Measurements from ENCODE around the gene TRMU.

The TRMU gene

DNA sequence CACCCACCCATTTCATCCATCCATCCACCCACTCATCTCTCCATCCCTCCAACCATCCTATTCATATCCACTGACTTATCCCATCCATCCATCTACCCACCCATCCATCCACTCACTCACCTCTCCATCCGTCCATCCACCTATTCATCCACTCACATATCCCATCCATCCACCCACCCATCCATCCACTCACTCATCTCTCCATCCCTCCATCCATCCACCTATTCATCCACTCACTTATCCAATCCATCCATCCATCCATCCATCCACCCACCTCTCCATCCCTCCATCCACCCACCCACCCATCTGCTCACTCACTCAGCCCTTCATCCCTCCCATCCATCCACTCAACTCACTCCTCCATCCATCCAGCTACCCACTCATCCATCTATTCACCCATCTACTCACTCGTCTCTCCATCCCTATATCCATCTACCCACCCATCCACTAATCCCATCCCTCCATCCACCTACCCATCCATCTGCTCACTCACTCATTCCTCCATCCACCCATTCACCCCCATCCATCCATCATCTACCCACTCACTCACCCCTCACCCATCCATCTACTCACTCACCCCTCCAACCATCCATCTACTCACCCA, 36.2 kb downstream of the TRMU start:
- no peak for DNase-seq

- DNase-seq: no peak
These were observed 37.2 kb downstream of the TRMU start for GRCh38 chr22:46372686-46373085.

DNA sequence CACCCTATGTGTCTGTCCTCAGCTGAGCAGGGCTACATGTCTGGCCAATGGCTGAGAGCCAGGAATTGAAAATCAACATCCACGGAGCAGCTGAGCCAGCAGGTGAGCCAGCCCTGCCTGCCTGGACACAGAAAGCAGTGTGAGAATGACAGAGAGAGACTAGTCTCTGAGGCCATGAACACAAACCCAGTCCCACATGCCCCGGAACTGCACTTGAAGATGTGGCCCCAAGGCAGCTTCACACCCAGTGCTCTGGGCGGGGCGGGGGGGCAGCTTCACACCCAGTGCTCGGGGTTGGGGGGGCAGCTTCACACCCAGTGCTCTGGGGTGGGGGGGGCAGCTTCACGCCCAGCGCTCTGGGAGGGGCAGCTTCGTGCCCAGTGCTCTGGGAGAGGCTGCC, 37.6 kb downstream of the TRMU start:
- peak; percentile 49 to 54 for DNase-seq

DNA sequence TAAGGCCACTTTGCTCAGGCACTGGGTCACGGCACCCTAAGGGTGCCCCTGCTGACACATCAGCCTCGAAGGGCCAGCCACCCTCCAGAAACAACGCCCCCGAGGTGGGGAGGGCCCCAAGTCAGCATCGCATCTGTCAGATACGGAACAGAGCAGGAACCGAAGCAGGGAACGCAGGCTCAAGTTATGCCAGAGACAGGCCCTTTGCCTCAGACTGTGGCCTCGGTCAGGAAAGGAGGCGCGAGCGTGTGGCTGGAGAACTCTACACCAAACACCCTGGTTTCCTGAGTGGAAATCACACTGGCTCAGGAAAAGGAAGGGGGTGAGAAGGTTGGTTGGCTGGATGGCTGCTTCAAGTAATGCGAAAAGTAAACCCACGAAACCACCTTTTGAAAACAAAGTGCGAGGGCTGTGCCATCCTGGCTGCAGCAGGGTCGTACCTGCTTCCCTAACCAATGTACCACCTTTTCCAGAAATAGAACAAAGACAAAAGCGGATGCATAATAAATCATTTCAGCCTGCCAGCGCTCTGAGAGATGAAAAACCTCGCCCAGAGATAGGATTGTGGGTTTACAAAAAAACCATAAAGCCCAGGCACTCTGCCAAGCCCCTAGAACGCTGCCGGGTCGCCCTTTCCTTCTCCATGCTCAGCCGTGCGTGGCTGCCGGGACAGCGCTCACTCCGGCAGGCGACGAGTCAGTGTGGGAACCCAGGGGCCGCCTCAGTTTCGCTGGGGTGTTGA, 38.6 kb downstream of the TRMU start:
- peak; percentile 18 to 33 for DNase-seq

DNA sequence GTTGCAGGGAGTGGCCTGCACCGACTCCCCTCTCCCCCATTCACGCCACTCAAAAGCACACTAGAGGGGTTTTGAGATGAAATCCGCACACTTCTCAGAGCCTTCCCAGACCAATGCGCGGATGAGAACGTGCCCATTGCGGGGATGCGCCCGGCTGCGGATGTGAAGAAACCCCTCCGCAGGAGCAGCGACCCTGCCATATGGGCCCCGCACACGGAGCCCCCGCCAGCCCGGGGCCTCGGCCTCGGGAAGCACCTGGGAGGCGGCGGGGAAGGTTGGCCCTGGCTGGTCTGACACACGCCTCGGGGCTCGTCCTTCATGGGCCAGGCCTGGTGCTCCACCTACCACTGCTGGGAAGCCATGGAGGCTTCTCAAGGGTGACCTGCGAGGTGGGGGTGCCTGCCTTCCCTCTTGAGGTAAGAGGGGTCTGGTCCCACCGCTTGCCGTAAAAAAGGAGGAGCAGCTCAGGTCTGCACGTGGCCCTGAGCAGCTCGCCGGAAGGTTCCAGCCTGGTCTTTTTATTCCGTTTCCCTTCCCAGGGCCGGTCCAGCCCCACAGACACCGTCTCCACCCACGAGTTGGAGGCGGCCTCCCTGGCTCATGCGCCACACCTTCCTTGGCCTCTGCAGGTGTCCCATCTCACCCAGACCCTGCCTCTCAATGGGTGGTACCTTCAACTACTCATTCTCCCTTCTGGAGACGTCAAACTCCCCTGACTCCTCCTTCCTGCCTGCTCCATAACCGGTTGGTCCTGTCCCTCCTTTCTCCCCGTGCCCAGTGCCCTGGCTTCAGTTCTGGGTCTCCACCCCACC, 39.4 kb downstream of the TRMU start:
- DNase-seq: no peak

DNA sequence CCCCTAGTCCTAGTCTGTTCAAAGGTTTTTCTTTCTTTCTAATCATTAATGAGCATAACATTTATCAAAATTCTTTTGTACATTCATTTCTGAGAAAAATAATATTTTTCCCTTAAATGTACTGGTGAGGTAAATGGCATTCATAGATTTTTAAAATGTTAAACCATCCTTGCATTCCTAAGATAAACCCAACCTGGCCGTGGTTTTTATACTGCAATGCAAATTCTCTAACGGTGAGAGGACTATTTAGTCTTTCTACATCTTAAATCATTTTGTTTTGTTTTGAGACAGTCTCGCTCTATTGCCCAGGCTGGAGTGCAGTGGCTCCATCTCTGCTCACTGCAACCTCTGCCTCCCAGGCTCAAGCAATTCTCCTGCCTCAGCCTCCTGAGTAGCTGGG, 40.6 kb downstream of the TRMU start:
- no peak for DNase-seq

- DNase-seq: no peak
These were observed 41.5 kb downstream of the TRMU start for GRCh38 chr22:46376908-46377524.

- DNase-seq: no peak
These were observed 42.3 kb downstream of the TRMU start for GRCh38 chr22:46377525-46378425.

GRCh38 chr22:46378426-46379065, 43.0 kb downstream of the TRMU start:
- no peak for DNase-seq

DNA sequence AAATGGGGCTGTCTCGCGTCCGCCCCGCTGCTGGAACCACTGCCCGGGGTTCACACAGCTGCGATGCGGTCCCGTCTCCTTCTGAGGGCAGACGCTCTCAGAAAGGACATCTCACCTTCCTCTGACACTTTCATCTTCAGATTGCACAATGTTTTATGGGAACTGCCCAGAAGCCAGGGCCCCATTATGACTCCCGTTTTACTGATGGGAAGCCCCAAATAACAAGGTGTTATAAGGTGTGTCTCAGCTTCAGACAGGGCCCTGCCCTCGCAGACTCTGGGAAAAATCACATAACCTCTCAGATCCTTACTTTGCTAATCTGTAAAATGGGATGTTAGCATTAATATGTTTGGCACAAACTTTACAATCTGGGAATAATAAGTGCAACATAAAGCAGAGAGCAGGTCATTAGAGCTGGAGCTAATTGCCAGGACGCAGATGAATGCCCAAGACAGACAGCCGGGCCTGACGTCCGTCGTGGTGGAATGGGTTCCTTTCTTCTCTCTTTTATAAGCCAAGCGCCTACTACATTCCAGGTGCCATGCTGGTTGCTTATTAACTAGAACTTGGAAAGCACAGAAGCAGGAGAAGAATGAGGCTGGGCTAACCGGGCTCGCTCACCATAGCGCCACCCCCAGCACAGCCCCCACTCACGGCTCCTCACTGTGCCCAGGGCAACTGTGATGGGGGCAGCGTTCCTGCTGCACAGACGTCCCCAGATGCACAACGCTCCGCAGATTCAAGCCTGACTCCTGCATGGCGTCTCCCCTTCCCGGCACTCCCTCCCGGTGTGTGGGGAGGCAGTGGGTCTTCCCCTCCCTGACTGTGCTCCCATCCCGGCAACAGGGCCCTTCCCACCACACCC, 43.8 kb downstream of the TRMU start:
- DNase-seq: no peak

DNA sequence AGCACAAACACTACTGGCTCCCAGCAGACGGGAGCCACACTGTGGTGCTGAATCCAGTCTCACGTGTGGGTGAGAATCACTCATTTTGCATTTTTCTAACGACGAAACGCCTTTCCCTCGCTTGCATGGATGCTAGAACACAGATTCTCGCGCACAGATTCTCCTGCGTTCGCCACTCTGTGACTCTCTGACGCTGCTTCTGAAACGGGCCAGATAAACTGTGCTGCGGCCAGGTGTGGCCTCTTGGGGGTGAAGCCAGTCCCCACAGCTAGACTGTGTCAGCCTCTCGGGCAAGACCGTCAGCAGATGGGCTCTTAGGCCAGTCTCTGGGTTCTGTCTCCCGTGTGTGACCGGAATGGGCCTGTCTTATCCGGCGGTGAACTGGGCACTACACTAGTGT, 44.6 kb downstream of the TRMU start:
- no peak for DNase-seq

GRCh38 chr22:46380581-46380980, 45.1 kb downstream of the TRMU start:
- DNase-seq: no peak

DNA sequence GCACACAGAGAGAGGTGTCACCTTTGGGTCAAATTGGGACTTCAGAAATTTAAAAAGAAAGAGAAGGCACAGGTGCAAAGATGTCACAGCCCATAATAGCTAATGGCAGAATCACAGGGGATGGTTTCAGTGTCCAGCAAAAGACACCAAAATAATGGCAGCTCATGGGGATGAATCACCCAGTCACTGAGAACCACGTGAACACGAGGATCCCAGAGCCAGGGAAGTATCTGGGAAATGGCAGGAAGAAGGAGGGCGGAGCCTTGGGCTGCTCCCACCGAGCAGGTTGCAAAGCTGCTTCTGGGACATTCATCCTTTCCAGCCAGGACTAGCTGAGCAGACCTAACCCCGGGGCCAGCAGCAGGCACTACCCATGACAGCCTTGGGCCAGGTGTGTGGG, 45.6 kb downstream of the TRMU start:
- DNase-seq: no peak

- DNase-seq: no peak
These were observed 46.2 kb downstream of the TRMU start for GRCh38 chr22:46381731-46382130.

GRCh38 chr22:46382524-46382923, 47.0 kb downstream of the TRMU start:
- DNase-seq: no peak

DNA sequence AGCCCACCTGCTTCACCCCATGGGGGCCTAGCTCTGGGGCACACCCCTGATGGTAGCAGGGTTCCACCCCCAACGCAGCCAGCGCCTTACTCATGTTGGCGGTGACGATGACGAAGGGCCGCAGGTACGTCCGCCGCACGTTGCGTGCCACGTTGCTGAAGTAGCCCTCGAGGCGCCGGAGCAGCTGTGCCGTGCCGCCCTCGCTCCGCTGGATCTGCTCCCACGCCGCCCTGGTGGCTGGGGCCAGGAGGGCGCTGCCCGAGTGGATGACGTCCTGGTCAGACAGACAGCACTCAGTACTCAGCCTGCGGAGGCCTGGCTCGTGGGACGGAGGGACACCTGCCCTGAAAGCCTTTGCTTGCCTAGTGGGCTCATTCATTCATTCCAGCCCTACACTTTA, 50.8 kb downstream of the TRMU start:
- no peak for DNase-seq

DNA sequence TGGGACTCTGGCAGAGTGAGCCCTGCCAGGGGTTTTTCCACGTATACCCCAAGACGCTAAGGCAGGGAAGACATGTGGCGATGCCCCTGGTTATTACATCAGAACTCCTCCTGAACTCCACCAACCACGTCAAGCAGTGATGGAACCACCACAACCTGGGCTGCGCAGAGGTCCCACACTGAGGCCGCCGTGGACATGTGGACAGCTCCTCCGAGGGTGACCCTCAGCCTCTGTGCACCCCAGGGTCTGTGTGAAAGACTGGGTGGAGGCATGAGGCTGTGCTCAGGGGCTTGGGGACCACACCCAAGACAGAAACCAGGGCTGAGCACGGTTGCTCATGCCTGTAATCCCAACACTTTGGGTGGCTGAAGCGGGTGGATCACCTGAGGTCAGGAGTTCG, 52.2 kb downstream of the TRMU start:
- no peak for DNase-seq

DNA sequence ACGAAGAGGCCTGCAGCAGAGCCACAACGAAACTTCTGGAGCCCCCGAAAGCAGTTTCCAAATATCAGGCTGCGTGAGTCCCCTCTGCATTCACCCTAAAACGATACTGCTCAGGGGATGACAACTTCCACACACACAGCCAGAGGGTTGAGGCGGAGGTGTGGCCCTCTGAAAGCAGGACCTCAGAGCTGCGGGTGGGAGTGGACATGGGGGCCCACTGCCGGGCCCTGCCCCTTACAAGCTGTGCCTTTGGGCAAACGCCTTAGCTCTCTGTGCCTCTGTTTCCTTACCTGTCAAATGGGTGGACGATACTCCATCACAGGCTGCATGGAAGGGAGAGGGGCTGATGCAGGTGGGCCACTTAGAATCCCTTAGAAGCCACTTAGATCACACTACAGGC, 53.1 kb downstream of the TRMU start:
- no peak for DNase-seq

DNA sequence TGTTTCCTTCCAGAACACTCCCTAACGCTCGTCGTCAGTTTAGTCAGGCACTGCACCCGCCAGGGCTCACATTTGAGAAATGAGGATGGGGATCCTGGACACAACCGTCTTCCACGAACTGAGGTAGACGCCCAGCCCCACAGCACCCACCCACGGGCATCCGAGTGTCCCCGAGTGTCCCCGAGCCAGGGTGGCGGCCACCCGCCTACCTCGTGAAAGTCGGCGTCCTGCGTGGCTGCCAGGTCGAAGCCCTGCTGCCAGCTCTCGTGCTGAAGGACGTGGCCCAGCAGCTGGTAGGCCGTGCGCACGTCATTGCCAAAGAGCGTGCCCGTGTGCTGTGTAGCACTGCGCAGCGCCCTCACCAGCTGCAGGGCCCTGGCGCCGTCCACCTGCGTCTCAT, 53.6 kb downstream of the TRMU start:
- no peak for DNase-seq

- no peak for DNase-seq
These were observed 54.7 kb downstream of the TRMU start for GRCh38 chr22:46390105-46390651.

Data from CD4-positive, alpha-beta T cell treated with Interleukin-1 beta for 1 hour (primary cell).